Neuronal stem cell (in vitro differentiated cells): ENCODE data around the gene GON4L.

Experiments
- DNase-seq: peaks from one replicate; pipeline ENCODE4 v3.0.0-alpha.2; 2013; ENCODE audit warnings: low spot score
- H2AFZ ChIP-seq: one replicate; pipeline ENCODE4 v1.6.1; 2013; ENCODE audit warnings: mild to moderate bottlenecking, low read length, inconsistent platforms
- H2AK5ac ChIP-seq: 2 replicates; pipeline ENCODE4 v1.6.1; 2013; ENCODE audit warnings: low read depth, mild to moderate bottlenecking, inconsistent platforms, low read length, moderate library complexity, mixed read lengths
- H2BK120ac ChIP-seq: 2 replicates; pipeline ENCODE4 v1.6.1; 2013; ENCODE audit warnings: low read depth, mild to moderate bottlenecking, inconsistent platforms, low read length, moderate library complexity, mixed read lengths
- H2BK12ac ChIP-seq: one replicate; pipeline ENCODE4 v1.6.1; 2013; ENCODE audit warnings: low read length, inconsistent platforms
- H2BK15ac ChIP-seq: 2 replicates; pipeline ENCODE4 v1.6.1; 2013; ENCODE audit warnings: mild to moderate bottlenecking, low read length, inconsistent platforms, mixed read lengths
- H2BK5ac ChIP-seq: one replicate; pipeline ENCODE4 v1.6.1; 2013; ENCODE audit warnings: inconsistent platforms, mild to moderate bottlenecking, low read length, moderate library complexity
- H3K14ac ChIP-seq: one replicate; pipeline ENCODE4 v1.6.1; 2013; ENCODE audit warnings: low read length, inconsistent platforms
- H3K18ac ChIP-seq: 2 replicates; pipeline ENCODE4 v1.6.1; 2013; ENCODE audit warnings: low read length, inconsistent platforms
- H3K23ac ChIP-seq: 2 replicates; pipeline ENCODE4 v1.6.1; 2013; ENCODE audit warnings: low read depth, mild to moderate bottlenecking, mixed read lengths, low read length, inconsistent platforms; ENCODE audit not compliant: poor library complexity
- H3K27ac ChIP-seq: replicated peaks from 3 replicates; pipeline ENCODE4 v1.5.1; 2013; ENCODE audit warnings: low read length, inconsistent platforms
- H3K27me3 ChIP-seq, 3 experiments: 2 replicates each; pipeline ENCODE4 v1.6.1; 2013; ENCODE audit warnings: low read length in 3 of 3, mild to moderate bottlenecking in 2 of 3, inconsistent platforms in 1 of 3, low read depth in 1 of 3, mixed read lengths in 1 of 3, moderate library complexity in 1 of 3; ENCODE audit not compliant: control insufficient read depth in 3 of 3, insufficient read depth in 3 of 3
- H3K36me3 ChIP-seq, 2 donors: replicated peaks in 1 of 2; 2 replicates each; pipeline ENCODE4 v1.6.1; 2013; ENCODE audit warnings: low read length in 2 of 2; ENCODE audit not compliant: control insufficient read depth in 2 of 2, insufficient read depth in 2 of 2
- H3K4ac ChIP-seq: 2 replicates; pipeline ENCODE4 v1.6.1; 2013; ENCODE audit warnings: inconsistent platforms, mild to moderate bottlenecking, low read length, moderate library complexity
- H3K4me1 ChIP-seq, 2 donors: 1 replicate in 1 of 2; 2 replicates in 1 of 2; pipeline ENCODE4 v1.6.1; 2013; ENCODE audit warnings: low read length in 2 of 2, low read depth in 1 of 2; ENCODE audit not compliant: control insufficient read depth in 2 of 2, insufficient read depth in 1 of 2
- H3K4me2 ChIP-seq: one replicate; pipeline ENCODE4 v1.6.1; 2013; ENCODE audit warnings: mild to moderate bottlenecking, low read length, inconsistent platforms; ENCODE audit not compliant: insufficient read depth, poor library complexity, severe bottlenecking
- H3K4me3 ChIP-seq, 2 donors: 2 replicates each; pipeline ENCODE4 v1.5.1; 2013; ENCODE audit warnings: low read length in 2 of 2, mild to moderate bottlenecking in 2 of 2, inconsistent platforms in 1 of 2, moderate library complexity in 1 of 2
- H3K79me1 ChIP-seq: one replicate; pipeline ENCODE4 v1.6.1; 2013; ENCODE audit warnings: low read depth, mild to moderate bottlenecking, inconsistent platforms, low read length, moderate library complexity
- H3K9ac ChIP-seq: one replicate; pipeline ENCODE4 v1.6.1; 2013; ENCODE audit warnings: mild to moderate bottlenecking, low read depth, low read length, inconsistent platforms; ENCODE audit not compliant: poor library complexity
- H3K9me3 ChIP-seq, 2 donors: replicated peaks in 1 of 2; 2 replicates each; pipeline versions ENCODE3 to v1.6.1; 2013; ENCODE audit warnings: low read length in 2 of 2, mild to moderate bottlenecking in 2 of 2, inconsistent platforms in 1 of 2, low read depth in 1 of 2, mixed read lengths in 1 of 2, moderate library complexity in 1 of 2; ENCODE audit not compliant: control insufficient read depth in 2 of 2, insufficient read depth in 1 of 2
- H4K8ac ChIP-seq: one replicate; pipeline ENCODE4 v1.6.1; 2013; ENCODE audit warnings: low read depth, mild to moderate bottlenecking, inconsistent platforms, low read length, moderate library complexity
- H4K91ac ChIP-seq: one replicate; pipeline ENCODE4 v1.6.1; 2013; ENCODE audit warnings: low read length, low read depth, mild to moderate bottlenecking, inconsistent platforms; ENCODE audit not compliant: poor library complexity
- WGBS, 2 donors: extraction: QIAGEN DNeasy Blood & Tissue Kit; methylation state at CpG; one replicate each; pipeline ENCODE4 v1.1.7; 2013; ENCODE audit warnings: missing lambda C conversion rate in 2 of 2, mixed read lengths in 1 of 2; ENCODE audit not compliant: insufficient read length in 2 of 2, insufficient replicate concordance in 1 of 2; ENCODE audit errors: extremely low coverage in 2 of 2; 5-methylcytosine and 5-hydroxymethylcytosine counted together

Gene GON4L

DNA sequence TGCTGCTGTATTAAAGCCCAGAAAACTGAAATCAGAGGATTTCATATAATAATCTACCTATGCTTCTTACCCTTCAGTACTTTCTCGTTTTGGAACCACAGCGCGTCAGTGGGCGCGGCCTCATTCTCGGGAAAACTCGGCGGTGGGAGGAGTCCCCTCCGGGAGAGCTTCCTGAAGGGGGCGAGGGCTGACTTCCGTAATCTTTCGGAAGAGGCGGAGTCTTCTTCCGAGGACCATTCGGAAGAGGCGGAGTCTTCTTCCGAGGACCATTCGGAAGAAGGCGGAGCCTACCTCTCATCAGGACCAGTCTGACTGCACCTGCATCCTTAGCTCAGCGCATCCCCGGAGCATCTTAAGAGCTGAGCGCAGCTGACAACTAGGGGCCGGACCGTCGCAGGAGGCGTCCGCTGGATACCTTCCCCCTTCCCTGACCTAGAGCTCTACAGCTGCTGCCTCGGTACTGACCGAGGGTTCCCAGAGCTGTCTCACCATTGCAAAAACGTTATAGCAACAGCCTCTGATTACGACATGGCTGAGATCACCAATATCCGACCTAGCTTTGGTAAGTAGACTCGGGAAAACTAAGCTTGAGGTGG lies 2.3 kb upstream of the GON4L start, which contains the start of gene SYT11:
Gene SYT11 (plus strand): TSS at position 334 of the 596 bp plus-strand sequence. CDS start 195 bp downstream, at position 529.
- H3K4me1 ChIP-seq: peaks cover 6 to 10% of the 10 kb centered on the region in 2 donors
- no peak within 1 kb of the TSS for H4K91ac ChIP-seq
- H3K9me3 ChIP-seq: no peaks in the 10 kb centered on the region
- H3K27ac ChIP-seq: peak within 1 kb of the TSS; percentile 84
- peak within 1 kb of the TSS; percentile 65 for H3K4me2 ChIP-seq
- no peak within 1 kb of the TSS for H2BK120ac ChIP-seq
- H3K9ac ChIP-seq: peak within 1 kb of the TSS; percentile 68
- H3K4ac ChIP-seq: peak within 1 kb of the TSS; percentile 47
- H2AFZ ChIP-seq: peak within 1 kb of the TSS; percentile 84
- H2BK15ac ChIP-seq: no peak within 1 kb of the TSS
- peak within 1 kb of the TSS; percentile 57 to 82 for H3K4me3 ChIP-seq
- H2BK12ac ChIP-seq: peak within 1 kb of the TSS; percentile 28
- peak within 1 kb of the TSS; percentile 87 for H2AK5ac ChIP-seq
- H4K8ac ChIP-seq: no peak within 1 kb of the TSS
- H2BK5ac ChIP-seq: peak within 1 kb of the TSS; percentile 72
- no CpG with 5 or more reads among the region's 33 CpGs for WGBS, 2 donors
- no peaks in the 10 kb centered on the region for H3K27me3 ChIP-seq
- H3K18ac ChIP-seq: peak within 1 kb of the TSS; percentile 86
- peak; percentile 94 for DNase-seq
- peak within 1 kb of the TSS; percentile 49 for H3K14ac ChIP-seq
- peak within 1 kb of the TSS; percentile 37 for H3K23ac ChIP-seq
- peaks cover 6% of the 10 kb centered on the region for H3K79me1 ChIP-seq
- peaks cover 5 to 22% of the 10 kb centered on the region in 2 donors for H3K36me3 ChIP-seq

- H3K18ac ChIP-seq: no peak overlapping the region
- H3K4me3 ChIP-seq: peak overlapping the region in 1 of 2 donors; percentile 57
- peak overlapping the region; percentile 84 for H2AFZ ChIP-seq
- H3K14ac ChIP-seq: no peak overlapping the region
- H2BK5ac ChIP-seq: no peak overlapping the region
- H3K36me3 ChIP-seq: peaks cover 6 to 27% of the 10 kb centered on the region in 2 donors
- H2BK12ac ChIP-seq: no peak overlapping the region
- WGBS, 2 donors: no CpG with 5 or more reads among the region's 12 CpGs
- peaks cover 6 to 10% of the 10 kb centered on the region in 2 donors for H3K4me1 ChIP-seq
- H2BK15ac ChIP-seq: no peak overlapping the region
- no peak for DNase-seq
- no peak overlapping the region for H2AK5ac ChIP-seq
- peak overlapping the region; percentile 2 for H3K27ac ChIP-seq
- no peak overlapping the region for H2BK120ac ChIP-seq
- no peak overlapping the region for H3K4ac ChIP-seq
- H3K9me3 ChIP-seq: no peaks in the 10 kb centered on the region
- peaks cover 6% of the 10 kb centered on the region for H3K79me1 ChIP-seq
- H3K23ac ChIP-seq: no peak overlapping the region
- H3K4me2 ChIP-seq: peak overlapping the region; percentile 24
- no peak overlapping the region for H4K91ac ChIP-seq
- no peak overlapping the region for H3K9ac ChIP-seq
- H4K8ac ChIP-seq: no peak overlapping the region
- H3K27me3 ChIP-seq: no peaks in the 10 kb centered on the region
Observed at GRCh38 chr1:155858800-155859233, 1.8 kb upstream of the GON4L start.

DNA sequence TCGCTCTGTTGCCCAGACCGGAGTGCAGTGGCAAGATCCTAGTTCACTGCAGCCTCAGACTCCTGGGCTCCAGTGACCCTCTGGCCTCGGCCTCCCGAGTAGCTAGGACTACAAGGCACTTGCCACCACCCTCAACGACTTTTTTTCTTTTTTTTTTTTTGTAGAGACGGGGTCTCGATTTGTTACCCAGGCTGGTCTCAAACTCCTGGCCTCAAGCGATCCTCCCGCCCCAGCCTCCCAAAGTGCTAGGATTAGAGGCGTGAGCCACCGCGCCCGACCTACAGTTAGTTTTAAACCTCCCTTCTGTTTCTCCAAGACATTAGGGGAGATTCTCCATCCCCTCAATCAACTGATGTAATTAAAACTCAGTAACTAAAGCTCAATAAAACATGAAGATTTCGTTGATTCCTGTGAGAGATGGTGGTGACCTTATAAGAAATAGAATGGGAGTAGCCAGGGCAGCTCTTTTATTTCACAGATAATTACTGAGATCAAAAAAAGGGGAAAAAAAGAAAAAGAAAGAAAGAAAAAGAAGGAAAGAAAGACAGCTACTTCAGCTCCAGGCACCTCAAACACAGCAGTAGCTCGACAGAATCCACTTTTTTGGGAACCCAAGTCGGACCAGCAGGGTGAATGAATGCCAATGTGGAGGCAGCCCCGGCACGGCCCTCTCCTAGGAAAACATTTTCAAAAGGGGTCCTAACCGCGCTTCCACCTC lies 598 bp downstream of the GON4L start:
- no peak overlapping the region for H3K4ac ChIP-seq
- H2BK12ac ChIP-seq: no peak overlapping the region
- H3K9me3 ChIP-seq: no peaks in the 10 kb centered on the region
- H4K8ac ChIP-seq: no peak overlapping the region
- H3K18ac ChIP-seq: peak overlapping the region; percentile 89
- H3K4me1 ChIP-seq: peaks cover 6 to 10% of the 10 kb centered on the region in 2 donors
- peak overlapping the region; percentile 95 for H3K23ac ChIP-seq
- H3K4me2 ChIP-seq: peak overlapping the region; percentile 61
- no peak overlapping the region for H2AK5ac ChIP-seq
- H4K91ac ChIP-seq: no peak overlapping the region
- H3K4me3 ChIP-seq: peak overlapping the region; percentile 83 to 91
- no peak for DNase-seq
- peak overlapping the region; percentile 67 for H2BK15ac ChIP-seq
- H3K27me3 ChIP-seq: no peaks in the 10 kb centered on the region
- no CpG with 5 or more reads among the region's 20 CpGs for WGBS, 2 donors
- H2BK120ac ChIP-seq: no peak overlapping the region
- peak overlapping the region; percentile 95 for H3K9ac ChIP-seq
- H2AFZ ChIP-seq: peak overlapping the region; percentile 80
- peaks cover 14 to 40% of the 10 kb centered on the region in 2 donors for H3K36me3 ChIP-seq
- no peak overlapping the region for H2BK5ac ChIP-seq
- H3K27ac ChIP-seq: no peak overlapping the region
- H3K79me1 ChIP-seq: peaks cover 6% of the 10 kb centered on the region
- H3K14ac ChIP-seq: peak overlapping the region; percentile 98

DNA sequence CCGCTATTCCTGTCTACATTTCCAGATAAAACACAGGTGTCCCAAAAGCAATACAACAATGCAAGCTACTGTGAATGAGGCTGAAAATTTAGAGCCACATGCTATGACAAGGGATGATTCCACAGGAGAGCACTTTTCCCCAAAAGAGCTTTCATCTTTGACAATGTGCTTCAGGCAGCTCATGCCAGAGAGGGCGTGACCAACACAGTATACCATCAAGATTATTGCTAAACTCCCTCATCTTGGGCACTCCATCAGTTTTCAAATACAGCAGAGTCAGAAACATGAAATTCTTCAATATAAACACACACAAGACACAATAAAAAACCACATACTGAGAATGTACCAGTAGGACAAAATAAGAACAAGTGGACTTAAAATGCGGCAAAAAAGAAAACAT lies 6.7 kb downstream of the GON4L start:
- no peak overlapping the region for H3K14ac ChIP-seq
- H2BK5ac ChIP-seq: no peak overlapping the region
- no peak overlapping the region for H2BK12ac ChIP-seq
- H2BK120ac ChIP-seq: no peak overlapping the region
- no peak overlapping the region for H3K9ac ChIP-seq
- no peak overlapping the region for H2AFZ ChIP-seq
- DNase-seq: no peak
- H3K4me1 ChIP-seq: no peaks in the 10 kb centered on the region
- H3K79me1 ChIP-seq: no peaks in the 10 kb centered on the region
- H4K8ac ChIP-seq: no peak overlapping the region
- H2AK5ac ChIP-seq: no peak overlapping the region
- no CpG with 5 or more reads among the region's 3 CpGs for WGBS, 2 donors
- no peak overlapping the region for H3K18ac ChIP-seq
- no peaks in the 10 kb centered on the region for H3K27me3 ChIP-seq
- no peak overlapping the region for H3K4me2 ChIP-seq
- no peak overlapping the region for H2BK15ac ChIP-seq
- no peak overlapping the region for H3K27ac ChIP-seq
- no peak overlapping the region for H3K23ac ChIP-seq
- no peak overlapping the region for H4K91ac ChIP-seq
- no peak overlapping the region for H3K4ac ChIP-seq
- H3K9me3 ChIP-seq: peaks cover 0 to 17% of the 10 kb centered on the region in 2 donors
- H3K4me3 ChIP-seq: no peak overlapping the region
- H3K36me3 ChIP-seq: peaks cover 16 to 86% of the 10 kb centered on the region in 2 donors
